Superior temporal gyrus (tissue), 1 donor: ENCODE measurements around the gene TRIO.

Experiments
- DNase-seq: peaks from one replicate; pipeline ENCODE4 v3.0.0-alpha.2; 2016; ENCODE audit errors: extremely low spot score

TRIO gene

DNA sequence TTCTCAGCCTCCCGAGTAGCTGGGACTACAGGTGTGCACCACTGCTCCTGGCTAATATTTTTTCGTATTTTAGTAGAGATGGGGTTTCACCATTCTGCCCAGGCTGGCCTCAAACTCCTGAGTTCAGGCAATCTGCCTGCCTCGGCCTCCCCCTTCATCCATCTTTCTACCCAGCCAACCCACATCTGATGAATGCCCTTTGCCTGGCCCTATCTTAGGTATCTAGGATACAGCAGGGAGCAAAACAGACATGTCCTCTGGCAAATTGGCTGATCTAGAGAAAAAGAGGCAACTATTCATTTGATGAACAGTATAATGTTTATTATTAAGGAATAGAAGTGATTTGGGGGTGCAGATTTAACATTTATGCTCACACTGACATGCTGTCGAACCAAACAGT lies 123.0 kb downstream of the TRIO start:
- DNase-seq, result no peak

DNA sequence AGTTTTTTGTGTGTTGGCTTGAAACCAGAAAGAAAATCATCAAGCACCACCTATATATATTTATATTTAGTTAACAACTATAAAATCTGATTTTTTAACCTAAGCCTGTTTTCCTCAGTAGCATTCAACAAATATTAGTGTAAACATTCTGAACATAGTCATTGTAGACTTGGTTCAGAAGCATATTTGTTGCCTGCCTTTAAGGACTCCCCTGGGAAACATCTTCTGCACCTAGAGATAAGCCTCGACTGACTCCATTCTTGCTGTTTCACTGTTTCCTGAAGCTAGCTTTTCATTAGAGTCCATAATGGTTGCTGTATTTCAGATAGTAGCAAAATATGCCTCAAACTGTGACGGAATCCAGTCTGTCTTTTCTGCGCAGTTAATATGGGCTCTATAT lies 123.5 kb downstream of the TRIO start:
- DNase-seq, result no peak

DNA sequence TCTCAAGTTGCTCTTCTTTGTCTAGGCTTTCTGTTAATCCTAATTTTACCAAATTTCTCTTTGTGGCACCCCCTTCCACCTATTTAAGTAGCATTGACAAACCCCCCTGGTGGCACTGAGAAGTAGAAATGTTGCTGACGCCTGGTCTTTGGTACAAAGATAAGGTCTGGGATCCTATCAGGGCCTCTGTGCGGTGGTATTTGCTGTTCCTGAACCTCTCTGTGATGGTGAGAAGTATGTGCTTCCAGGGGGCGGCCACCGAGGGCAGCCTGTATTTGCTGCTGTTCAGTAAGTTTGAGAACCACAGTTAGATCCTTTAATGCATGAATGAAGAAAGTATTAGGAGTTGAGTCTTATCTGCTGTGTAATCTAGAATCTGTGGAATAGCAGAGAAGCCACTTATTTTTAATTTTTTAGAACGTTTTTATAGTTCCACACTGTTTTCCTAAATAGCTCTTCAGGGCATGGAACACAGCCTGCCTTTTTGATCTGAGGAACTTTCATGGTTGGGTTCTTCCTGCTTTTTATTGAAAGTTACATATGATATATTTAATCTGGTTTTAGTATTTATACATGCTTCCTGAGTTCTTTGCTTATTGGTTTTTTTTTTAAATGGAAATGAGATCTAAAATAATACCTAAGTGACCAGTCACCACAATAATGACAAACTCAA lies 124.2 kb downstream of the TRIO start:
- DNase-seq, result no peak

DNA sequence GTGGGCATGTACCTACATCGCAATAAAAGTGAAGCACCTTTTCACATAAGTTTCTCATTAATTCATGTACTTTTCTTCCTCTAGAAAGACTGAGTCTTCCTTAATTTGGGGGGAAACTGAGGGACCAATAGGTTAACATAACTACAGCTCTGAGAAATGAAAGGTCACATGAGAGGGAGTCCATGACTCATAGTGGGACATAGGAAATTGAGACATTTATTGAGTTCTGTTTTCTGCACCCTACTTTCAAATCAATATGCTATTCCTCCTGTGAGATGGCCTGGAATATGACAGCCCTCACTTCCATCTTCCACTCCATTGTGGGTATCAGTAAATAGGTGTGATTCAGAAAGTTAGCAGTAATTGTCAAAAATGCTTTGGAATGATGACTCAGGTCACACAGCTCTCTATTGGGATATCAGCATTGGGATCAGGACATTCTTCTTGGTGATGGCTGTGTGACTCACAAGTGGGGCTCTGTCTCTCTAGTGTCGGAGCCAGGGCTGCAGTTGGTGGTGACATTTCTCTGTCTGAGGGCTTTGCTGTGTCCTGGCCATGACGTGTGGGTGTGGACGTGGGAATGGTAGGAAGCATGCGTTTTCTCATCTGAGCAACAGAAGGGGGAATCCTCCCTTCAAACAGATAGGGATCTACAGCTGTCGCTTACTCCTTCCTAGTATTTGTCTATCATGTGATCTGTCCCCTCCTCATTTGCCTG lies 125.0 kb downstream of the TRIO start:
- no peak for DNase-seq

DNA sequence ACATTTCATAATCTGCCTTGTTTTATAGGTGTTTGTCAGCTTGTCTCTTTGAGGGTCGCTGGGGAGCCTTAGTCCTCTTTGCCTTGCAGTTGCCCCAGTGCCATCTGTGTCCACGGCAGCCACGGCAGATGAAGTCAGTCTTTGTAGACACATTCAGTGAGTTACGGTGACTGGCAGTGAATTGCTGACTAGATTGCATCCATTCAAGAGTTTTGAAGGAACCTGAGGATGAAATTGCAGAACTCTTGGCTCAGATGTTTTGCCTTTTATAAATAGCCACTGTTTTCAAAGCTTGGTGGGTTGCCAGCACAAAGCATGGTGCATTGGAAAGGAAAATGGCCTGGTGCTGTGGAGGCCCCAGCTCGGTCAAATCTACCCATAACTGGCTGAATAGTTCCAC lies 125.6 kb downstream of the TRIO start:
- DNase-seq, result peak; percentile 57

DNA sequence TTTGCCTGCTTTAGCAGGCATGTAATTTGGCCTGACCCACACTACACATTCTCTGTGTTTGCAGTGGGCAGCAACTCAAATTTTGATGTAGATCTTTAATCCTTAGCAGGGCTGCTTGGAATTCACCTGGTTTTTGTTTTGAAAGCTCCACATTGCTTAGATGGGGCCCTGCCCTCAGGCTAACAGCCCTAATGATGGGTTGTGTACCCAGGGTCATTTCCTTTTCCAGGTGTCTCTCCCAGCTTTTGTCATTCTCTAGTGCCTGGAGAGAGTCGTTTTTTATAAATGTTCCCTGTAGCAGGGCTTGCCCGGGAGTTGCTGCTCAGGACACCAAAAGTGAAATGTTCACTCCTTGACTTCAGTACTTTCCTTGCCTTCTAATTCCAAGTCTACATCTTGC lies 126.3 kb downstream of the TRIO start:
- DNase-seq, result no peak

DNA sequence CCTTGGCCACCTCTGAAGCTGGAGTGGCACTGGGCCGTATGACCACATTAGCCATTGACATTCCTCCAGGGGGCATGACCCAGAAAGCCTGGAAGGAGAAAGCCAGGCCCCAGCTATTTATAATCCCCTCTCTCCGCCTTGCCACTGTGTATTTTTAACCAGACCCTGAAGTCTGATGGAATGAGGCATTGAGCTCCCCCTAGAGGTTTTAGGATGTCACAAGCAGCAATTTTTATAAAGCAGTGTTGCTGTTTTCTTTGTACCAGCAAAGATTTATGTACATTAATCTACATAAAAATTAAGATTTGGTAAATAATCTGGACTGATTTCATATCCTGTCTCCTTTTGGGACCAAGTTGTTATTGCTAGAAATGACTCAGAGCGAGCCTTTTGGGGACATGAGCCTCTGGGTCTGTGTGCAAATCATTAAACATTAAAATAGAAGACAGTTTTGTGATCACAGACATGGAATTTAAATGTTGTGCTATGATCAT lies 127.1 kb downstream of the TRIO start:
- peak; percentile 88 for DNase-seq

DNA sequence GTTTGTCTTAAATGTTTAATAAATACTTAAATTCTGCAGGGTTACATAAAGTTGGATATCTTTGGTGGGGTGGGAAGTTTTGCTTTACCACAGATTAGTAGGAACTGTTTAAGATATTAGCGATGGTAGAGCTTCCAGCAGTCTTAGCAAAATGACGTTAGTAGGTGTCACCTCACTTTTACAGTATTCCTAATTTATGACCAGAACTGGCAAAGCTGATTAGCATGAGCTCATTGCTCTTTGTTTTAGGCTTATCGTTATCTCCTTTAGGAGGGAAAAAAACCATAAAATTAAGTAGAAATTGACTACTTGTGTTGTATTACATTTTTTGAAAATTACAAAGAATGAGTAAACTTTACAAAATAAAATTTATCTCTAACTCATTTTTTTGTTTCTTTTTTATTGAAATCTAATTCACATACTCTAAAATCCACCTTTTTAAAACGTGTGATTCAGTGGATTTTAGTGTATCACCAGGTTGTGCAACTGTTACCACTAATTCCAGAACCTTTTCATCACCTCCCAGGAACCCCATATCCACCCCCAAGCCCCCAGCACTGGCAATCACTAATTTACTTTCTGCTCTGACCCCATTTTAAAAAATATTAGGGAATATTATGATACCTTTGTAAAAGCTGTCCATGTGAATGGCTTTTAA lies 129.5 kb downstream of the TRIO start:
- no peak for DNase-seq

DNA sequence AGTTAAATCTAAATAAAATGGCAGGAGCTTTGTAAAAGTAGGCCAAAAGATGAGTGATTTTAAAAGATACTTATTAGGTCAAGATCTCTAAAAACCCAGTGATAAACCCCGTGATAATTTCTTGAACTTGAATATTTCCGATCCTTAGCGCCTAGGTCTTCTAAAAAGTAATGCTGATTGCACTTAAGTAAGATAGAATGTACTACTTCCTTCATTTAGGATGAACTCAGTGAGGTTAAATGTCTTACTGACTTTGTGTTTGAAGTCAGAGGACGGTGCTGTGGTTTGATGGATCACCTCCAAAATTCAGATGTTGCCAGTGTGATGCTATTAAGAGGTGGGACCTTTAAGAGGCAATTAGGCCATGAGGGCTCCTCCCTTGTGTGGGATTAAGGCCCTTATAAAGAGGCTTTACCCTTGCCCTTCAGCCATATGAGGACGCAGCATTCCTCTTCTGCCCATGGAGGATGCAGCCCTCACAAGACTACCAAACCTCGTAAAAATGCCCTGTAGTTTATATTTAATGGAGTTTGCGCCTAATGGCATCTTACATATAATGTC lies 130.1 kb downstream of the TRIO start:
- no peak for DNase-seq

DNA sequence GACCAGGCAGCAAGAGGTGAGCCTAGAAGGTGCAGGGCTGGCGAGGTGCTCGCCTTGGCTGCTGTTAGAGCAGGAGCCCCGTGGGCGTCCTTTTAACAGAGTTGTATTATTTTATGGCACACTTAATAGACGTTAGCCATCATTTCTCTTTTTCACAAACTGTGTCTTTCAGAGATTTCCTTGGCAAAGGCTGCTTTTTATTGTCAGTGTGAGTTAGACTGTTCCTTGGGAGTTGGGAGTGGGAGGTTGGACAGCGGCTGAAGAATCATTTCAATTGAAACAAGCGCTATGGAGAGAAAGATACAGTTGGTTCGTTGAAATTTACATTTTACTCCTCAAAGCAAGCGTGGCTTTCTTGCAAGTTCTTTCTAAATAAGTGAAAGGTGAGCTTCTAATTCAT lies 133.2 kb downstream of the TRIO start:
- no peak for DNase-seq

DNA sequence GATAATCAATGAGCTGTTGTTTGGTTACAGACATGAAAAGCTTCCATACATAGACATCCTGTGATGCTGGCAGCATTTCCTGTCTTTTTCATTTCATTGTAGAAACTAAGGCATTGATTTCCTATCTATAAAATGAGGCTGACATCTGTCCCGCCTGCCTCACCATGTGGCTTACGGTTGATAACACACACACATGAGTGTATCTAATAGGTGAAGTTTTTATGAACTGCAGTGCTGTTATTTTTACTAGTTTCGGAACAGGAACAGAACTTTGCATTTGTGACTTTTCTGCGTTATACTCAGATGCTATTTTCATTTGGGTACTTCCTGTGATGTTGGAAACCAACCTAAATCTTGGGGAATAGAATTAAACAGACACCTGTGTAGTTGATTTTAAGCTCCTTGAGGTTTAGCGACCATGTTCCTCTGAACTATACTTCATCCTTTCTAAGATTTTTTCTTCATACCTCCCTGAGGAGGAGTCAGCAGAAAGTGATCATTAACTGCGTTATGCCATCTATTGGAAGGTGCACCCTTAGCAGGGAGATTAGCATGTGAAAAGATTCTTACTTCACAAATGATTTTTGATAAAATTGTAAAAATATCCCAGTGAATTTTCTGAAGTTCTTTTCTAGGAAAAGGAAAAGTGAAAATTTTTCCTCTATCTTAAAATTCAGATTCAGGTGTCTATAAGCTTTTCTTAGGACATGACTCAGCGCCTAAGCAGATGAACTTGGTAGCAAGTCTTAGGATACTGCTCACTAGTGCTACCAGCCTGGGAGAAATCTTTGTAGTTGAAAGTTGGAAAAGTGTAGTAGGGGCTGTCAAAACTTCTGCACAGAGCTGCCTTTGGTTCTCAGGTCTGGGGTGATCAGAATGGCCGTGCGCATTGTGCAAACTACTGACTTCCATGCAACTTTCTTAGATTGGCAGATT lies 134.5 kb downstream of the TRIO start:
- no peak for DNase-seq

DNA sequence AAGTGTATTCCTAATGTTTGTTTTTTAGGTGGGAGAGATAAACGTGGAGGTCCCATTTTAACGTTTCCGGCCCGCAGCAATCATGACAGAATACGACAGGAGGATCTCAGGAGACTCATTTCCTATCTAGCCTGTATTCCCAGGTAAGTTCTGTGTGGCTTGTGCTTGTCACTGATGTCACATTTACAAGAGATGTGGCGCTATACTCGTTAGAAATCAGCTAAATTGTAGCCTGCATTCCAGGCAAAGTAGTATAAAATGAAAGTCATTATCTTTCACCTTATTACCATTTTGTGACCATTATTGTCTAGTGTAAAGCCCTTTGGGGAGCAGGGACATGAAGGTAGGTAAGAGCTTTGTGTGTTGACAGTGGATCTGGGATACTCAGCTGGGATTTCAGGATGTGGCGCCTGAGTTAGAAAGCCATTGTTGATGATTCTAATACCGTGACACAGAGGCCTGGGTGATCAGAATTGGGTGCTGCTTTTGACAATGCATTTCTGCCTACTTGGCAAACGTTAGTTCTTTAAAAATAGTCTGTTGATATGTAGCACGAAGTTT lies 137.2 kb downstream of the TRIO start:
- no peak for DNase-seq

DNA sequence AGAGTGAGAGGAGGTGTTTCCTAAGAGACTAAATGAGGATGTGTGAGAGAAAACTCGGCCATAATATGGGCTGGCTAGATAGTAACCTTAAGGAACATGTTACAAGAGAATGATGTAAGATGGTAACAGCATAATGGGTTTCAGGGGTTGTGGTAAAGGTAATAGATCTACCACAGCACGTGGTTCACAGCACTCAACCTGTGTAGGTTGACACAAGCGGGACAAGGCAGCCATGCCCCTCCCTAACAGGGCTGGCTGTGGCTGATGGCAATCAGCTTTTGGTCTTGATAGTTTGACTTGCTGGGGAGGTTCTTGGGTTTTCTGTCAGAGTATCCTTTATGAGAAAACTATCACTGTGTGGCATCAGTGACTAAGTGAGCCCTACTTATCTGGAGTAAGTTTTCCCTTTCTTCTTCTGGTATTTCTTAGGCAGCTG lies 138.6 kb downstream of the TRIO start:
- DNase-seq, result no peak

DNA sequence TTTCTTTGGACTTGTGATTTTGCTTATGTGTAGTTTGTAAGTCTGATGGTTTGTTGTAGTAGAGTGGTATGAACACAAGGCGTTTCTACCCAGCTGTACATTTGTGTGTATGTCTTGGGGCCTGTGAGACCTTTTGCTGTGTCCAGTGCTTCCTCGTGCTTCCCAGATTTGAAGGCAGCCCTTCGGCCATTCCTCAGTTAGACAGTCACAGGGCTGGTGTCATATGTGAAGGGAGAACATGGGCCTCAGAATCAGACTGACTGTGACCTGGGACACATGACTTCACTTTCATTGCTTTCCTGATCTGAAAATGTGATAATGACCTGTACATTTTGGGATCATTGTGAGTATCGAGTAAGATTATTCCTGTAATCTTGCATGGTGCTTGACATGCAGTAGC lies 140.0 kb downstream of the TRIO start:
- no peak for DNase-seq

DNA sequence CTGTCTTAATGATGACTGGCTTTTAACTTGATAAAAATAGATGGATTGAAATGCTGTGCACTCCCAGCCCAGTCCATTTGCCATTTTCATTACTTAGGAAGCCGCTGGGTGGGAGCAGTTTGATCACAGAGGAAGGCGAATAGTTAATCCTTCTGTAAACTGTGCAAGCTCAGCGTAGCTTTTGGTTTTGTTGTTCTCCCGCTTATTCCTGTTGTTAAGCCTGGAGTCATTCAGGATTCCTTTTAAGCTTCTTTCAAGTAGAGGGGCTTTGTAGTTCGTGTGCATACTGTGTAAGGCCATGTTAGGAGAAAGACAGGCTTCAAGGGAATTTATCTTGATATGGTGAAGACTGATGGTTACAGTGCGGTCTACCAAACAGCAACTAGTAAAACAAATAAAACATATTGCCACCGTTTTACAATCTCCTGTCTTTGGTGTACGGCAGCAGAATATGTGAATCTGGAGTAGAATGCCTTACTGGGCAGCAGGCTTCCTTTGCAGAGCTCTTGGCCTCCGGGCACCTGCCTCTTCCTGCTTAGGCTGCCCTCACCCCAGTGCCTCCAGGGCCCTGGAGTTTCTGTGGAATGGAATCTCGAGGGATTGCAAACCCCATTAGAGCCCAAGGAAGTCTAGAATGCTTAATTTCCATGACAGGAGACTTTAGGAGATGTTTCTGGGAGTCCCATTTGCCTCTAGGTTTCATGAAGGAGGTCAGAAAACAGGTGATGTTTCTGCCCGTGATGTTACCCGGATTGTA lies 141.4 kb downstream of the TRIO start:
- no peak for DNase-seq

DNA sequence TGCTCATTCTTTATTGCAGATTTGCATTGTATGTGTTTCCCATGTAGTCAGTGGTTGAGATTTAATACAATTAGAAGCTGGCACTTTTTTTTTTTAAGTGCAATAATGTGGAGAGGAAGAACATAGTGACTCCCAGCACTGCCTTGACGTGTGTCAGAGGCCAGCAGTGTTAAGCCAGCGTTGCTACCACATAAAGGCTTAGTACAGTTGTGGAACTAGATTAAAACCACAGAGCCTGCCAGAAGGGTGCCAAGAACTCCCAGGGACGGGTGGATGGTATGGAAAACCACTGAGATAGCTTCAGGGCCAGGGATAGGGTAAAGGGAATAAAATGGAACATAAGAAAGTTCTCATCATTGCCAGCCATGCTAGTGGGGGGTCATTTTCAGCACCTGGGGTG lies 142.9 kb downstream of the TRIO start:
- no peak for DNase-seq

DNA sequence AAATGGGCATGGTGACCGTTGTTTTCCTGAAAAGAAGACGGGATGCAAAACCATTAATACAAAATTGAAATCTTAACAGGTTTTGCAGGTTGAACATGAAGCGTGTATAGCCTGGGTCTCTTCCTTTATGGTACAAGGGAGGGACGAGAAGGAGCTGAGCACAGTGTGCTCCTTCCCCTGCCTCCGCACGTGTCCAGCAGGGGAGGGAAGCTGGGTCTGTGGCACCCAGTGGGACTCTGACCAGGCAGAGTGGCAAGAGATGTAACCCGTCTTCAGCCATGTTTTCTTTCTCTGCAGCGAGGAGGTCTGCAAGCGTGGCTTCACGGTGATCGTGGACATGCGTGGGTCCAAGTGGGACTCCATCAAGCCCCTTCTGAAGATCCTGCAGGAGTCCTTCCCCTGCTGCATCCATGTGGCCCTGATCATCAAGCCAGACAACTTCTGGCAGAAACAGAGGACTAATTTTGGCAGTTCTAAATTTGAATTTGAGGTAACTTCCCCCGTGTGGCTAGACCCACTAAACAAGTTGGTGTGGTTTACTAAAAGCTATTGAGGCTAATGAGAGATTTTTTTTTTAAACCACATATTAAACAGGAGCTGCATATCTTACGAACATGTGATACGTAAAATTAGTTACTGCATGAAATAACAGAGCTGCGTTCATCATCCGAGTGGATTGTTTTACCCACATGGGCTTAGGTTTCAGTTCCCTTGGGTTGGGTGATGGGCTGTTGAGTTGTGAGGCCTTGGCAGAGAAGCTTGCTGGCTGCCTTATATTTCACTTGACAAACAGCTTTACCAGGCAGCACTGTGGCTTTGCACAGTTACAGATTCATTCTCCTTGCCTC lies 143.7 kb downstream of the TRIO start:
- no peak for DNase-seq

DNA sequence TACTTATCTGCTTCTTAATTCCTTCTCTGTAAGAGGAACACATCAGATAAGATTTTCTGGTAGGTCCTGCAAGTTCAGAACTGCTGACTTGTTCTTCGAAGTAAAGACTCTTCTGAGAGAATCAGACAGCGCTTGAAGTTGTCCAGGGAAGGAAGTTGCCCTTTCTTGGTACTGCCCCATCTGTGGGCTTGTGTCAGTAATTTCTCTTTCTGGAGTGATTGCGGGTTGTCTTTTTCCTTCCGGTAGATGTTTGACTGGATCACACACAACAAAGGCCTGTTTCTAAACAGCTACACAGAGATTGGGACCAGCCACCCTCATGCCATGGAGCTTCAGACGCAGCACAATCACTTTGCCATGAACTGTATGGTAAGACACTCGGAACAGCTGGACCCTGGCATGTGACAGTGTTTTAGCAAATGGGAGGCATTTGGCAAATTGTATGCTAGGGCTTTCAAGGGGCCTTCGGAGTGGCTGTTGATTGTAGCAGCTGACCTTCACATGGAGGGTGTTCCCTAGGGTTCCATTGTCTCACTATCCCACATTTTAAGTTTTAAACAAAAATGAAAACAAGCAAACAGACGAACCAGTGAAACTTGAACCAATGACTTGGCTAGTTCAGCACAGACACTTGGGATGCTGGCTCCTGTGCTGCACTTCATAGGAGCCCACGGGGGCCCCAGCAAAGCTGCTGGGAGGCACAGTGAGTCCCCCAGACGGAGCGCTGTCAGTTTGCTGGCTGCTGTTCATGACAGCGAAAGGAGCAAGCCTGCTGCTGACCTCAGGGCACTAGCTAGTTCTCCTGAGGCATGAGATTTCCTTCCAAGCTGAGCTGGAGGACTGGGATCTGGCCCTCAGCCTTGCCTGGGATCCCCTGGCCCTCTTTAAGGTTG lies 149.9 kb downstream of the TRIO start:
- DNase-seq, result no peak
